ENCODE measurements around the gene RAB22A. TPM values are rescaled to one million over a fixed set of nuclear protein-coding genes. Genes with fewer than 3 reads are reported as not detected.

The RAB22A gene
- total and polyA plus RNA-seq, 2 of the 4 experiments (the other 2 are of a cell fraction), result 8.2 to 8.4 TPM

- no peak overlapping the region; the same call in 1 of the 2 replicates for H3K18ac ChIP-seq (ENCODE audit: low read depth, low read length)
- intact Hi-C loops (cut with micrococcal nuclease), result loop anchor here (5.0 kb wide), 1 partner anchor 48 kb away; no protein-coding TSS in a partner anchor
- peaks cover 5% of the 10 kb centered on the region for H3K9me1 ChIP-seq (ENCODE audit: insufficient read depth, low read length)
- in situ Hi-C loops (cut with MboI; ENCODE audit: low sequenced_read_pairs), result no loop called here
- no peaks in the 10 kb centered on the region for H3K27me3 ChIP-seq (ENCODE audit: control insufficient read depth, insufficient read depth, low read length)
- H2AFZ ChIP-seq (replicated peaks; ENCODE audit: low read length, poor library complexity), result peak overlapping the region; percentile 69
- ChIA-PET CTCF (no interaction called here), POLR2A (ENCODE audit: unreplicated experiment) (no interaction called here)
- 26% methylated on average over 2 of the region's 8 CpGs; no CpG with 5 or more reads in 1 of the 2 experiments for WGBS, 2 experiments (ENCODE audit: extremely low coverage in 2 of 2, insufficient read length in 1 of 2)
- H3K9ac ChIP-seq (ENCODE audit: low read depth, low read length), result no peak overlapping the region; the same call in 1 of the 2 replicates
- peak overlapping the region in 1 of 2 experiments; percentile 70; a peak in 2 of 4 replicates for H4K8ac ChIP-seq (ENCODE audit: low read depth in 2 of 2, low read length in 2 of 2)
- no peak overlapping the region for H2AK5ac ChIP-seq (ENCODE audit: low read depth, low read length)
- H3K23ac ChIP-seq (ENCODE audit: low read depth, low read length), result peak overlapping the region; percentile 2; the same call in 1 of the 2 replicates
- H3K36me3 ChIP-seq (ENCODE audit: control insufficient read depth, insufficient read depth, low read length), result no peaks in the 10 kb centered on the region
- no peaks in the 10 kb centered on the region; the same call in 1 of the 2 replicates for H3K4me1 ChIP-seq (ENCODE audit: control insufficient read depth, insufficient read depth, low read length)
- peak overlapping the region; percentile 7 for H2BK5ac ChIP-seq (ENCODE audit: low read depth, low read length, poor library complexity, severe bottlenecking)
- peak overlapping the region; percentile 52 for H3K4me2 ChIP-seq (ENCODE audit: low read depth, low read length)
- H3K56ac ChIP-seq (ENCODE audit: extremely low read depth, insufficient read depth, low read length), result no peak overlapping the region
- DNase-seq (peak; percentile 68), ATAC-seq (ENCODE audit: low read depth) (peak; percentile 91)
- TF ChIP-seq CEBPB (IDR thresholded peaks at IDR 0.05; ENCODE audit: low read depth, low read length) (0 out of 2 replicates have a peak, but pooled peaks have one; percentile 9), RCOR1 (IDR thresholded peaks at IDR 0.05; ENCODE audit: insufficient replicate concordance, low read length) (no peak)
- no peak overlapping the region for H2BK20ac ChIP-seq (ENCODE audit: low read depth, low read length)
- no peak overlapping the region for H4K91ac ChIP-seq (ENCODE audit: insufficient read depth, low read depth, low read length)
- H3K14ac ChIP-seq (replicated peaks; ENCODE audit: low read depth, low read length), result peak overlapping the region; percentile 29; the same call in 1 of the 2 replicates
- no peak overlapping the region for H3K4ac ChIP-seq (ENCODE audit: low read depth, low read length)
- H3K27ac ChIP-seq (ENCODE audit: insufficient read depth, low read length), result no peak overlapping the region
- peak overlapping the region; percentile 57 for H4K5ac ChIP-seq (ENCODE audit: low read depth, low read length)
- no TSS peak for BruUV-seq (replicated peaks)
- H2BK15ac ChIP-seq (ENCODE audit: low read depth, low read length), result no peak overlapping the region
- dilution Hi-C loops (cut with HindIII; ENCODE audit: low sequenced_read_pairs, unreplicated experiment), result no loop called here
- H3K9me3 ChIP-seq (ENCODE audit: control insufficient read depth, insufficient read depth, low read length), result no peaks in the 10 kb centered on the region
- H4K20me1 ChIP-seq (ENCODE audit: insufficient read depth, low read length), result no peaks in the 10 kb centered on the region
- peak overlapping the region; percentile 73 for H2AK9ac ChIP-seq (replicated peaks; ENCODE audit: low read depth, low read length, poor library complexity)
- H2BK120ac ChIP-seq (ENCODE audit: low read depth, low read length), result no peak overlapping the region
- no peaks in the 10 kb centered on the region for H3K79me1 ChIP-seq (ENCODE audit: low read depth in 1 of 2, low read length in 2 of 2)
- no peak overlapping the region for H3K4me3 ChIP-seq (ENCODE audit: insufficient read depth, low read depth, low read length)
Measured at GRCh38 chr20:58374906-58375758, 65.6 kb downstream of the RAB22A start.

All from IMR-90 (cell line).